HG03439 (cell line): ENCODE results near the gene MLKL.

ENCODE experiments used
- ATAC-seq: cut with Tn5 transposase; IDR thresholded peaks from one replicate; pipeline ENCODE4 v1.9.1; 2021; ENCODE audit warnings: mild to moderate bottlenecking, moderate library complexity; ENCODE audit not compliant: unreplicated experiment

MLKL gene

DNA sequence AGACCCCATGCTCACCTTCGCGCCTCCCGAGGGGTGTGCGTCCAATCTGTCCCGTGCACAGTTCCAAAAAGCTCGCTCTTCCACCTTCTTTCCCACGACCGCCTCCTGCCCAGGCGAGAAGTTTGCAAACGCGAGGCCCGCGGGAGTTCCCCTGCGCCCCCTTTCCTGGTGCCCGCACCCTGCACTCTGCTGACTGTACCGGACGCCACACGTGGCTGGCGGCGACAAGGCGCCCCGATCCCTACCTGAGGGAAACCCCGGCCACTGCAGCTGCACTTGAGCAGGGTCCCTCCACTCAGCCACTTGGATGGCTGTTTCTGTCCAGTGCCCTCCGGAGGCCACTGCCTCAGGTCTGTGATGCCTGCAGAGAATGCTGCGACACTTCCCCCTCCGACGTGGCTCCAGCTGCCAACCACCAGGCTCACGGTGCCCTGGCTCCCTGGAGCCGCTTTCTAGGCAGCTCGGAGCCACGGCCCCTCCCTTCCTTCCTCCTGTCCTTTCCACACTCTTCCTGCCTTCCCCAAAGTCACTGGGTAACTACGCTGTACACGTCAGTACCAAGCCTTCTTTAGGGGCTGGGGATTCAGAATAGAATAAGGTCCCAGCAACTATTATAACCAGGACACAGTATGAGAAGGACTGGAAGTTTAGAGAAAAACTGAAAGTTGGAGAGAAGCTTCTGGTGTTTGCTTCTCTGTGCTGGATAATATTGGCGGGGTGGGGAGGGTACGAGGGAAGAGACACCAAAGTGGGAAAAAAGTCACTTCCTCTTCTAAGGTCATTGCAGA is at the start of gene MLKL:
TSS of gene MLKL (minus strand) at position 425 of the 788 bp plus-strand sequence. CDS start 5,105 bp downstream, outside the sequence.
- ATAC-seq, result peak; percentile 43

- ATAC-seq, result no peak
Measured at GRCh38 chr16:74749291-74750055, 48.8 kb upstream of the MLKL start.

GRCh38 chr16:74748616-74749026 is 48.0 kb upstream of the MLKL start:
- ATAC-seq, result no peak

- ATAC-seq, result no peak
Measured at GRCh38 chr16:74747716-74748615, 47.3 kb upstream of the MLKL start.

DNA sequence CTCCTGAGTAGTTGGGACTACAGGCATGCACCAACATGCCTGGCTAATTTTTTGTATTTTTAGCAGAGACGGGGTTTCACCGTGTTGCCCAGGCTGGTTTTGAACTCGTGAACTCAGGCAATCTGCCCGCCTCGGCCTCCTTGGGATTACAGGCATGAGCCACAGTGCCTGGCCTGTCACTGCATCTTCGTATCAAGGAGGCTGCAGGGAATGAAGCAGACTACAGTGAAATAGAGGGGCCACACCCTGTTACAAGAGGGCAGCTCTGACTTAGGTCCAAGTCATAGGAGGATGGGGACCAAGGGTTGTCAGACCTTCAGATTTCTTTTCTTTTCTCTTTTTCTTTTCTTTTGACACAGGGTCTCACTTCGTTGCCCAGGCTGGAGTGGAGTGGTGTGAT is 45.3 kb upstream of the MLKL start:
- ATAC-seq, result no peak

DNA sequence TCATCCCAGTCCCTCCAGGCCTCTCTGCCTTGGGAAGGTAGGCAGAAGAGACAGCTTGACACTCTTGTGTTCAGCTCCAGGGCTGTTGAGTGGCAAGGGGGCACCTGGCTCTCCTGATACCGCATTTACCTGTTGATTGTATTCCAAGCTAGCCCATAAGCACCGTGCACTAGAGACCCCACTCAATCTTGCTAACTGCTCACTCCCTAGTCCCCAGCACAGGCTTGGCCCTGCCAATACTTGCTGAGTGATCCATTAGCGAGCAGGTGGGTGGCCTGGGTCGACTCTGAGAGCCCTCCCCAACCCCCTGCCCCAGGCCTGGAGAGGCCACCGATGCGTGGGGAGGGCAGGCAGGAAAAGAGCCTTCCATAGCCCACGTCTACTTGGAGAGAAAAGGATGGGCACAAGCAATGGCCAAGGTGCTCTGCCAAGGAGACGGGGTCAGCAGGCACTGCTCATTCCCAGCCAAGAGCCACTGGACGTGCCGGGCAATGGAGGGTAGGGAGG is 44.5 kb upstream of the MLKL start:
- no peak for ATAC-seq

DNA sequence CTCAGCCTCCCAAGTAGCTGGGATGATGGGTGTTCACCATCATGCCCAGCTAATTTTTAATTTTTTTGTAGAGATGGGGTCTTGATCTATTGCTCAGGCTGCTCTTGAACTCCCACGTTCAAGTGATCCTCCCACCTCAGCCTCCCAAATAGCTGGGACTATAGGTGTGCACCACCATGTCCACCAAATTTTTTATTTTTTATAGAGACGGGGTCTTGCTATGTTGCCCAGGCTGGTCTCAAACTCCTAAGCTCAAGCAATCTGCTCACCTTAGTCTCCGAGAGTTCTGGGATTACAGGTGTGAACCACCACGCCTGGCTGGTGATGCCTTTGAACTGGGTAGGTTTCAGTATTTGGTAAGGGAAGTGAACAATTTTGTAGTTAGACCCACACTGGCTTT is 43.9 kb upstream of the MLKL start:
- ATAC-seq, result no peak

GRCh38 chr16:74743668-74744299 is 43.1 kb upstream of the MLKL start:
- ATAC-seq, result no peak

- no peak for ATAC-seq
Measured at GRCh38 chr16:74743045-74743667, 42.5 kb upstream of the MLKL start.

- ATAC-seq, result no peak
Measured at GRCh38 chr16:74742051-74742481, 41.4 kb upstream of the MLKL start.

DNA sequence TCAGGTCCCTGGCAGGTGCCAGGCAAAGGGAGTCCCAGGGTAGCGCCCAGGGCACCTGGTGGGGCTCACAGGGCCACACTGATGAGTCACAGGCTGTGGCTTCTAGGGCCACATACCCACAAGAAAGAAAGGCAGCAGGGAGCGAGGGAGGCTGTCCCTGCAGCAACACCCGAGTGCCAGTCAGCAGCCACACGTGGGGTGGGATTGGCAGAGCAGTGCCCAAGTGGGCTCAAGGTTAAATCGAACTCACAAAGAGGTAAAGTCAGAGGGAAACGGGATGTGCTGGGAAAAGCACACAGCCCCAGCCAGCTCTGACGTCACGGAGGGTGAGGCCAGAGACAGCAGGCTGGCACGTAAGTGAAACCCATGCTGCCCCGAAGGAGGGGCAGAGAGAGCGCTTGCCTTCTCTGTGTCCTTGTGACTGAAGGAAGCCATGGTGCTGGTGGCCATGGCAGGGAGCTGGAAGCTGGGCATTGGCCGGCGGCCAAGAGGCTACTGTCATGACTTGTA is 40.2 kb upstream of the MLKL start:
- ATAC-seq, result no peak

GRCh38 chr16:74739275-74739674 is 38.6 kb upstream of the MLKL start:
- no peak for ATAC-seq

GRCh38 chr16:74738816-74739215 is 38.2 kb upstream of the MLKL start:
- no peak for ATAC-seq

DNA sequence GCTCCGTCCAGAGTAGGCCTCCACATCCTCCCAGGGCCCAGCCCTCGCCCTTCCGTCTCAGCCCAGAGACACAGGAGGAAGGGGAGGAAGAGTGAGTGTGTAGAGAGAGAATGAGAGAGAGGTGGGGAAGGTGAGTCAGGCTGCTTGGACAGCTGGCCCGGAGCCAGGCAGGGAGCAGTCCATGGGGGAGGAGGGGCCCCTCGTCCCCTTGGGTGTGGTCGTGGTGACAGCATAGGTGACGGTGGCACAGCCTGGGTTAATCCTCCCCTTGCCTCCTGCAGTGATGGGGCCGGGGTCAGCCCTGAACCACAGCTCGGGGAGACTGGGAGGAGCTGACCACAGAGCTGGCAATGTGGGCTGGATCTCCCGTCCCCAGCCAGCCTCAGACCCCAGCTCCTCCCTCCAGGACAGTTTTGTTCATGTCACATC is 37.5 kb upstream of the MLKL start:
- ATAC-seq, result no peak

- no peak for ATAC-seq
Measured at GRCh38 chr16:74737521-74737920, 36.9 kb upstream of the MLKL start.

- no peak for ATAC-seq
Measured at GRCh38 chr16:74736531-74737157, 36.0 kb upstream of the MLKL start.

- ATAC-seq, result no peak
Measured at GRCh38 chr16:74735554-74735953, 34.9 kb upstream of the MLKL start.

GRCh38 chr16:74735162-74735452 is 34.4 kb upstream of the MLKL start:
- ATAC-seq, result no peak

- ATAC-seq, result no peak
Measured at GRCh38 chr16:74734361-74735161, 33.9 kb upstream of the MLKL start.
